CMK (cell line): ENCODE data around the gene GPD1L.

ENCODE experiments used
- DNase-seq: peaks from one replicate; pipeline ENCODE4 v3.0.0-alpha.2; 2010; ENCODE audit warnings: low read depth

Gene GPD1L

GRCh38 chr3:32137870-32138269 is 31.4 kb downstream of the GPD1L start:
- no peak for DNase-seq

GRCh38 chr3:32138545-32139104 is 32.2 kb downstream of the GPD1L start:
- DNase-seq: no peak

DNA sequence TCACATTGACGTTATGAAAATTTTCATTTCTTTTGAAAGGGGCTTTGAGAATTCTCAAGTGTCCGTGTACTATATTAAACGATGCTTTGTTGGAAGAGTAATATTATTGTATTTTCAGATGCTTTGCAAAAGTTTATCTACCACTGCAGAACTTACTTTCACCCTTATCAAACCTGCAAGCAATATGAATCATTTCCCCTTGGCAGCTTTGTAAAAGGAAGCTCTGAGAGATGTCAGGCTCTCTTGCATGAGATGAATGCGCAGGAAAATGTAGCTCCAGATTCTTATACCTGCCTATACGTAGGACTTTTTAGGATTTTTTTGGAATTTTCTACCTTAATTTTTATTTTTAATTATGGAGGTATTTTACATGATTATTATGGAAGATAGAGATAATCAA is 34.5 kb downstream of the GPD1L start:
- peak; percentile 38 for DNase-seq

DNA sequence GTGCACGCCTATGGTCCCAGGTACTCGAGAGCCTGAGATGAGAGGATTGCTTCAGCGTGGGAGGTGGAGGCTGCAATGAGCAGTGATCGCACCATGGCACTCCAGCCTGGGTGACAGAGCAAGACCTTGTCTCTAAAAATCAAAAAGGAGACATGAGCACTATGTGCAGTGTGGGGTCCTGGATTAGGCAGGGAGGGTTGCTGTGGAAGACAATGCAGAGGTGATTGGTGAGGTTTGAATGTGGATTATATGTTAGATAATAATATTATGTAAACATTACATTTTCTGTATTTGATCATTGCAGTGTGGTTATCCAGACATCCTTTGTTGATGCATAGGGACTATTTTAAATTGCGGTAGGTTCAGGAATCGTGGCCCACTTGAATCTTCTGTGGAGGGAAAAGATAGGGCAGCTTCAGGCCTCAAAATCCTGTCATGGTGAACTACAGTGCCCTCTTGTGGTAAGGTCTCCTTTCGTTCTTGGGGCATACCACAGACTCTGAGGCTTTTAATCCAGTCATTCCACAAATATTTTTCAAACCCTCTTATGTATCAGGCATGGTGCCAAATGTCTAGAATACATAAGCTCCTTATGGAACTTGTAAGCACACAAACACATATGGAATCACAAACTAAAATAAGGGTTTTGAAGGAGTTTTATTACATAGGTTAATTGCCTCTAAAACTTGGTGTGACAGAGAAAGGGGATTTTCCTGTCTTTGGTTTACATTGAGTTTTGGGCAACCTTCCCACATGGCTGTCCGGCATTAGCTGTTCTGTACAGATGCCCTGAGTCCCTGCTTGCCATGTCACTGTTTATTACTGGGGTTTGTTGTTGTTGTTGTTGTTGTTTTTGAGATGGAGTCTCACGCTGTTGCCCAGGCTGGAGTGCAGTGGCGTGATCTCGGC is 37.7 kb downstream of the GPD1L start:
- DNase-seq: peak; percentile 41

GRCh38 chr3:32146746-32147211 is 40.4 kb downstream of the GPD1L start:
- DNase-seq: no peak

DNA sequence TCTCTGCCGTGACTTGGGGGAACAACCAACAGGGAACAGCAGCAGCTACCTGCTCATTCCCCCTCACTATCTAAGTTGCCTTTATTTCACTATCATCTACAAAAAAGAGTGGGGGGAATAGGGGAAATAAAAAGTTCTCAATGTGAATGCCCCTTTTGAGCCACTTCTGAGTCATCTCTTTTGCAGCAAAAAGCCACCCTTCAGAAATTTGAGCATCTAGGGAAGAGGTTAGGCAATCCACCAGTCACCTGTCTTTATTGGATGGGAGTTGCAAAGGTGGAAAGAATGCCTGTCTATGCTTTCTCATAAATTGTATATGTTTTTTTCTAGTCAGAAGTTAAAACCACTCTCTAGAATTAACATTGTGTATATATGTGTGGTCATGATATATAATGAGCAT is 41.1 kb downstream of the GPD1L start:
- no peak for DNase-seq

DNA sequence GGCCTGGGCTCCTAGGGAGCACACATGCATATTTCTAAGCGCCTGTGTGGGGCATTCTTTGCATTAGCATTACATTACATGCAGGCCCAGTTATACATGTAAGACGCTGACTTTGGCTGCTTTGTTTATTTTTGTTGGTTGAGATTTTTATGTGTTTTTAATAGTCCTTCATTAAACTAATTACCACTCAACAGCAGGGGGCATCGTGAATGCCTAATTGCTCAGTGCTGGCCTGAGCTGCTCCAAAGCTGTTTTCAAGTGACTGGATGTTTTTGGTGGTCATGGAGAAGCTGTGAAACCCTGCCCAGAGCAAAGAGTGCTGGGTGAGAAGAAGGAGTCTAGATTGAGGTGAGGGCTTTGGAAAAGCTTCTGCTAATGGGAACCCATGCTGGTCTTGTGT is 41.5 kb downstream of the GPD1L start:
- no peak for DNase-seq

DNA sequence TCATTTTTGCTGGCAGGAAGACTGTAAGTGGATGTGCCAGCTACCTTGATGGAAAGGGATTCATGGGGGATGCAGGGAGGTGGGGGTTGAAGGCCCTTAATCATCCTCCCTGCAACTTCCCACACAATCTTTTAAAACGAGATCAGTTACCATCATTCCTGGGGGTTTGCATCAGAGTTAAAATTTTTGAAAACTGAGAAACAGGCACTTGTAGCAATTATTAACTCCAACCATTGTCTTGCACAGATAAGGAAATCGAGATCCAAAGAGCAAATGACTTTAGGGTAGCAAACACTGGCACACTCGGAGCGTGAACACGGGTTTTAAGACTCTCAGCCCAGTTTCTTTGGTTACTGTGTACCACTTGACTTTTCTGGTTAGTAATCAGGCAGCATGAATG is 41.9 kb downstream of the GPD1L start:
- DNase-seq: no peak

GRCh38 chr3:32153414-32154204 is 47.2 kb downstream of the GPD1L start:
- DNase-seq: no peak

- no peak for DNase-seq
These were observed 47.8 kb downstream of the GPD1L start for GRCh38 chr3:32154205-32154579.

DNA sequence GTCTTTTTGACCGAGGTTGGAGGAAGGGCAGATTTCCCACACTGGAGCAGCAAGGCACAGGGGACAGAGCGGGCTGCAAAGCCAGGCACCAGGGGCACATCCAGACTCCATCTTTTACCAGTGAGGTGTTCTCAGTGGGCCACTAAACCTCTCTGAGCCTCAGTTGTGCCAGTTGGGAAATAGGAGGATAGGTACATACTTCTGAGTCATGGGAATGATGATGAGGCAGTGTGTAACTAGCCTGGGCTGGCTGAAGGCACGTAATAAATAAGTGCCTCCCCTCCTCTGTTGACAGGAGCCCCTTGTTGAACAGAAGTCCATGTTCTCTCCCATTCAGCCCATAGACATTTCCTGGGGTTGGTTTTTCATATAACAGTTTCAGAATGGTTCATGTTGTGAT is 48.7 kb downstream of the GPD1L start:
- no peak for DNase-seq

DNA sequence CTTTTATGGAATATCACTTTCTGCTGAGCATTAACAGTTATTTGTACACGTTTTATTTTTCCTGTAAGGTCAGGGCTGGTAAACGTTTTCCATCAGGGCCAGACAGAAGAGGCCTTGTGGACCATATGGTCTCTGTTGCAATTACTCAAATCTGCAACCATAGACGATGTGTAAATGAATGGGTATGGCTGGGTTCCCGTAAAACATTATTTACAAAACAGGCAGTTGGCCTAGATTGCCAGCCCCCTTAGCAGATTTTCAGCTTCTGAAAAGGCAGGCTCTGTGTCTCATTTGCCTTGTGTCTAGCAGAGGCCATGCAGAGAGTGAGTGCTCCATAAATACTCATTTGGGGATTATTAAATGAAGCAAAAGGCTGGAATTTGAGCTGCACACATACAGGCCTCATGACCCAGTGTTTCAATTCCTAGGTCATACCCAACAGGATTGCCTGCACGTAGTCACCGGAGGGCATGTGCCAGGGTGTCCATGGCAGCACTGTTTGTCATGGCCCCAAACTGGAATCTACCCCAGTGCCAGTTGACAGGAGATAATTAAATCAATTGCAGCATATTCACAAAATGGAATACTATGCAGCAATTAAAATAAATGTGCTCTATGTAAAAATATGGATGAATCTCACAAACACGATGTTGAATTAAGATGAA is 51.3 kb downstream of the GPD1L start:
- DNase-seq: no peak

DNA sequence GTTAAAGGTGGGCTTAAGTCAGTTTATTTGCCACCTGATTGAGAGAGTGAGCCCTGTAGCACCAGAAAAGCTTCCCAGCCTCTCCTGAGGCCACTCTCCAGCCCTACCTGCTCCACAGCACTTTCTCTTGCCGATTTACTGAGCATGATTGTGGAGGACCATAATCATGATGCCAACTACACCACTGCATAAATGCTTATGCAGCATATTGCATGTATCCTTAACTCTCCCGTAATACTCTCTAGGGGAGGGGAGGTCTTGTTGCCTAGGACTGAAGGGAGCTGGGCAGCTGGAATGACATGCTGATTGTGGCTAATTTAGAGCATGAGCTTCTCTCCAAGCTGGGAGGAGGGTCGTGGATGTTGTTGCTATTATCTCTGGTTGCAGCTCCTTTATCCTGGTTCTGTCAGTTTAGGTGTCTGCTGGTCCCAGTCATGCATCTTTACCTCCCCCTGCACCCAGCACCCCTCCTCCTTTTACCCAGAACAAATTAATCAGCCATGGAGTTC is 54.3 kb downstream of the GPD1L start:
- DNase-seq: no peak

DNA sequence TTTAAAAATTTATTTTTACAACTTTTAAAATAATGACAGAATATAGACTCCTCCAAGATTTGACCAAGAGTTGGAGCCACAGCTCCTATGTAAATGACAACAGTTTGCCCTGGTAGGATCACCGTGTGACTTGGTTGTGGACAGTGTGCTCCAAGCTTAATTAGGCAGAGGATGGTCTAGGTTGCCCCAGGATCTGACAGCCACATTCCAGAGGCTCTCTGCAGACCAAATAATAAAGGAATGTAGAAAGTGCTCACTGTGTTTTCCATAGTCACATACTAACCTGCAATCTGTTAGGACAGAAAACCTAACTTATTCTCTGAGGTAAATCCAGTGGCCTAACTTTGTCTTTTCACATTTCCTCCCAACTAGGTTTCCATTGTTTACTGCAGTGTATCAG is 59.0 kb downstream of the GPD1L start:
- DNase-seq: no peak

DNA sequence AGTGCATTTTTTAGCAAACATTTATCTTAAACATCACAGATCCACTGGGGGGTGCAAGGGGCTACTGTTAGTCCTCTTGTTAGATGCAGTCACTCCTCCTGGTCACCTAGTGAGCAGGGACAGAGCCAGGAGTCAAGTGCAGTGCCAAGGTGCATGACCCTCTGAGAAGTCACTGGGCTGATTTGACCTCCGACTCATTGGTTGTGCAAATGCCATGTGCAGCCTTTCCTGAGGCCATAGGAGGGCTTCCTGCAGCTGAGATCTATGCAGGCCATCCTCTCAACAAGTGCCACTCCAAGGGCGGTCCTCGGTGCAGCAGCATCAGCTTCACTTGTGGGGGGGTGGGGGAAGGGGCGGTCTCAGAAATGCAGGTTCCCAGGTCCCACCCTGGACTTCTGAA is 60.2 kb downstream of the GPD1L start:
- DNase-seq: no peak

DNA sequence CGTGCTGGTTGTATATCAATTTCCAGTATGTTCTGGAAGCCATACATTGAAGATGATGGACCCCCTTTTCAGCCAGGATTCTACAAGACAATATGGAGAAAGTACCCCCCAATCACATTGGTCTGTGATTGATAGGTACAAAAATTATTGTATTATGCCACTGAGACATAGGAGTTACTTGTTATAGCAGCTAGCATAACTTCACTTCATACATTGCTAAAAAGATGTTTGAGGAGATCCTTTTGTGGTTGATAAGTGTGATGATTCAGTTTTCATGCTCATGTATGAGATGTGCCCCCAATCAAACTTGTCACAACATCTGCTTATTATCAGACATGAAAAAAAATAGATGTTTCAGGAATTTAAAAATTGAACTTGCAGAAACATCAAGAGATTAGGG is 66.0 kb downstream of the GPD1L start:
- DNase-seq: no peak

- peak; percentile 61 for DNase-seq
These were observed 69.3 kb downstream of the GPD1L start for GRCh38 chr3:32175607-32176197.

GRCh38 chr3:32176989-32177701 is 70.7 kb downstream of the GPD1L start:
- DNase-seq: peak; percentile 51

GRCh38 chr3:32177702-32178198 is 71.3 kb downstream of the GPD1L start:
- peak; percentile 43 for DNase-seq

DNA sequence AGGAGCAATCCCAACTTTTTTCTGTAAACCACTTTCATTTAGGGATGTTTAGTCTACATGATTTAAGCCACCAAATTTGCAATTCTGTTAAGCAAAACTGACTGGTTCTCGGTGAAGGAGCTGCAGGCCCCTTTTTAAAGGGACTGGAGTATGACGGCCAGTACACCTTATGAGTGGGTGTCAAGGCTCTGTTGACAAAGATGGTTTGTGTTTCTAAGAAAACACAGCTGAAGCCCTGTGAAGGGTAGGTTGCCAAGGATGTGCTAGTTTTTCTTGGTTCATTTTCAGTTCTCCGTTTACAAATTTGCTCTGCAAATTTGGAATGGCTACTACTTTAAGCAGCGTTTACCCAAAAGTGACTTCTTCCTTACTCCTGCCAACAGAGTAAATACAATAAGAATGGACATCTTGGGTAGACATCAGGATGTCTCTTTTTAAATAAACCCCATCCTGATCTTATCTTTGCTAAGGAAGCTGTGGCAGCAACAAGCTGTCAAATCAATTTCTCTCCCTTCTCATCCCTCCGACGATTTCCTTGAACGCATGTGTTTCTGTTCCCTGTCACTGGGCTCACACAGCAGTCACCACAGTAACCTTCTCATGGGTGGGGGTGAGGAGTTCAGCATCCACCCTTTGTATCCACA is 73.8 kb downstream of the GPD1L start:
- DNase-seq: no peak
